ENCODE measurements around the gene NDC1.
A peak's percentile ranks its signal among the peaks of the same experiment; 100 is the strongest.

DNA sequence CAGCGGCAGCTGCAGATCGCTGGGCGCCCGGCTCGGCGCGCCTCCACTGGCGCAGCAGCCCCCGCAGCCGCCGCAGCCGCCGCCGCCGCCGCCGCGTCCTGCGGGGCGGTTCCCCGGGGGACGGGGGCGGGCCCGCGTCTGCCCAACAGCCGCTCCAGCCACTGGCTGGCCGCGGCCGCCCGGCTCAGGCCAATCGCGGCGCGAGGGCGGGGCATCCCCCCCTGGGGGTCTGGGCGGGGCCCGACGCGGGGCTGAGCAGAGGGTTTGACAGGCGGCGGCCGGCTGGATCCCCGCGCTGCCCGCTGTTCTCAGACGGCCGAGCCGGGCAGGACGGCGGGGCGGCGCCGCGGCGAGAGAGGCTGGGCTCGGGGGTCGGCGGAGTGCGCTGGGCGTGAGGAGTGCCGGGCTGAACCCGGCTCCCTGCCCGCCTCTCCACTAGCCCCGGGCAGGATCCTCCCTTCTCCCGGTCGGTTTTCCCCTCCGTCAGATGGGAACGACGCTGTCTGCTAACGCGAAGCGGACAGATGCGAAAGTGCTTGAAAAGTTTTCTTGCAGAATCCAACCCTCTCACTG lies 98.9 kb downstream of the NDC1 start, which contains the start of gene GLIS1:
- peak in 1 of 2 donors; percentile 16 for TF ChIP-seq POLR2A (IDR thresholded peaks at IDR 0.05)
- TF ChIP-seq, protein P1, sequence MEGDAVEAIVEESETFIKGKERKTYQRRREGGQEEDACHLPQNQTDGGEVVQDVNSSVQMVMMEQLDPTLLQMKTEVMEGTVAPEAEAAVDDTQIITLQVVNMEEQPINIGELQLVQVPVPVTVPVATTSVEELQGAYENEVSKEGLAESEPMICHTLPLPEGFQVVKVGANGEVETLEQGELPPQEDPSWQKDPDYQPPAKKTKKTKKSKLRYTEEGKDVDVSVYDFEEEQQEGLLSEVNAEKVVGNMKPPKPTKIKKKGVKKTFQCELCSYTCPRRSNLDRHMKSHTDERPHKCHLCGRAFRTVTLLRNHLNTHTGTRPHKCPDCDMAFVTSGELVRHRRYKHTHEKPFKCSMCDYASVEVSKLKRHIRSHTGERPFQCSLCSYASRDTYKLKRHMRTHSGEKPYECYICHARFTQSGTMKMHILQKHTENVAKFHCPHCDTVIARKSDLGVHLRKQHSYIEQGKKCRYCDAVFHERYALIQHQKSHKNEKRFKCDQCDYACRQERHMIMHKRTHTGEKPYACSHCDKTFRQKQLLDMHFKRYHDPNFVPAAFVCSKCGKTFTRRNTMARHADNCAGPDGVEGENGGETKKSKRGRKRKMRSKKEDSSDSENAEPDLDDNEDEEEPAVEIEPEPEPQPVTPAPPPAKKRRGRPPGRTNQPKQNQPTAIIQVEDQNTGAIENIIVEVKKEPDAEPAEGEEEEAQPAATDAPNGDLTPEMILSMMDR (IDR thresholded peaks at IDR 0.05) = no peak
- TF ChIP-seq POLR2AphosphoS5 (IDR thresholded peaks at IDR 0.05) = no peak
- no peak for TF ChIP-seq EP300 (IDR thresholded peaks at IDR 0.05)

Data from gastroesophageal sphincter (tissue), 3 donors.